Epidermal melanocyte (primary cell): ENCODE data around the gene HEATR1.
"Not testable (repeated sequence)": the region's sequence is repeated elsewhere in the genome, so short reads cannot be mapped to it uniquely, and the experiment has no call there.

Experiments
- DNase-seq: peaks from one replicate; pipeline ENCODE4 v3.0.0; 2011; ENCODE audit warnings: low spot score; ENCODE audit not compliant: insufficient read length

Gene HEATR1

GRCh38 chr1:236589531-236589930, 14.8 kb downstream of the HEATR1 start:
- DNase-seq: no peak

- DNase-seq: no peak
Measured at GRCh38 chr1:236581528-236581927, 22.8 kb downstream of the HEATR1 start.

- not testable (repeated sequence) for DNase-seq
Measured at GRCh38 chr1:236580404-236580803, 23.9 kb downstream of the HEATR1 start.

- DNase-seq: no peak
Measured at GRCh38 chr1:236578661-236579060, 25.7 kb downstream of the HEATR1 start.

GRCh38 chr1:236577041-236577440, 27.3 kb downstream of the HEATR1 start:
- not testable (repeated sequence) for DNase-seq

GRCh38 chr1:236576004-236576403, 28.3 kb downstream of the HEATR1 start:
- DNase-seq: no peak

GRCh38 chr1:236575523-236575922, 28.8 kb downstream of the HEATR1 start:
- DNase-seq: no peak

- no peak for DNase-seq
Measured at GRCh38 chr1:236568285-236568894, 35.9 kb downstream of the HEATR1 start.

GRCh38 chr1:236565530-236565929, 38.8 kb downstream of the HEATR1 start:
- DNase-seq: no peak

GRCh38 chr1:236561976-236562375, 42.3 kb downstream of the HEATR1 start:
- no peak for DNase-seq

- no peak for DNase-seq
Measured at GRCh38 chr1:236560213-236560771, 44.0 kb downstream of the HEATR1 start.

GRCh38 chr1:236558846-236559245, 45.5 kb downstream of the HEATR1 start:
- no peak for DNase-seq

- no peak for DNase-seq
Measured at GRCh38 chr1:236558081-236558480, 46.2 kb downstream of the HEATR1 start.

- DNase-seq: no peak
Measured at GRCh38 chr1:236556606-236557005, 47.7 kb downstream of the HEATR1 start.

GRCh38 chr1:236553370-236553769, 50.9 kb downstream of the HEATR1 start:
- DNase-seq: no peak

GRCh38 chr1:236552901-236553300, 51.4 kb downstream of the HEATR1 start:
- DNase-seq: no peak

- no peak for DNase-seq
Measured at GRCh38 chr1:236552096-236552495, 52.2 kb downstream of the HEATR1 start.

- no peak for DNase-seq
Measured at GRCh38 chr1:236550961-236551851, 53.1 kb downstream of the HEATR1 start.

- no peak for DNase-seq
Measured at GRCh38 chr1:236548452-236548851, 55.9 kb downstream of the HEATR1 start.

GRCh38 chr1:236545621-236546169, 58.6 kb downstream of the HEATR1 start:
- DNase-seq: no peak

- no peak for DNase-seq
Measured at GRCh38 chr1:236543065-236543669, 61.1 kb downstream of the HEATR1 start.

GRCh38 chr1:236541710-236542109, 62.6 kb downstream of the HEATR1 start:
- DNase-seq: no peak
